ENCODE measurements around the gene MTUS2. TPM values are rescaled to one million over a fixed set of nuclear protein-coding genes. Genes with fewer than 3 reads are reported as not detected.

Gene MTUS2
- total RNA-seq, 1 experiment from 2014 or later = not detected

DNA sequence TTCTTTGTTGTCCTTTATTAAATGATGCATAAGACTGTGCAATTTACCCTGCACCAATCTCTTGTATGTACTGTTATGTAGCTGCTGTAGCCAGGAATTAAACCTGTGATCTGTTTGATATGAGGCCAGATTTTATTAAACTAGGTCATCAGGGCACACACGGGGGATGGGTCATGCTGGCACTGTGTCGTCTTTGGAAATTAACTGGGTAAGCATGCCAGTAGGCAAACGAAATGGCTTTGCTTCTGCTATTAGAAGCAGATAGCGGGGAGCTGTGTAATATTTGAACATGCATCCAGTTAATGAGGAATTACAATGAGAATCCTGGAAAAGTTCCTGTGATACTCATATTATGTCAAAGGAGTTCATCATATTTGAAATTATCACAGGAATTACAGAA, 23.5 kb downstream of the MTUS2 start:
- Histone ChIP-seq H3K27me3 (no peaks in the 10 kb centered on the region; the same call in 1 of the 2 replicates), H3K4me3 (no peak overlapping the region), H3K36me3 (no peaks in the 10 kb centered on the region), H3K9me3 (no peaks in the 10 kb centered on the region)
- DNase-seq = no peak

DNA sequence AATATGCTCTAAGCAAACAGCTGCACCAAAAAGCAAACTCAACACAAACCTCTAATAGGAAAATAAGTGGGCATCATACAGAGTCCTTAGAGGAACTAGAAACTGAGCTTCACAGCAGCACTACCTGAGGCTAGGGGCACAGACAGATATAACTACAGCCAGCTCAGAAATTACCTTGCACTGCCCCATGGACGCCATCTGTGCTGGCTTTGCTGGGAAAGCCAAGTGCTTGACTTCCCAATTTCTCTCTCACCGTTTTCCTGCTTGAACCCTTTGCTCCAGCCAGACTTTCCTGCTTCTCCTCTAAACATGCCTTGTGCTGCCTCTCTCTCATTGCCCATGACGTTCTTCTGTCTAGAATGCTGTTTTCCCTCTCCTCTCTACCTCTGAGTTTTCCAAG, 29.3 kb downstream of the MTUS2 start:
- Histone ChIP-seq H3K27me3 (no peaks in the 10 kb centered on the region), H3K4me3 (no peak overlapping the region), H3K9me3 (no peaks in the 10 kb centered on the region), H3K36me3 (no peaks in the 10 kb centered on the region)
- no peak for DNase-seq

DNA sequence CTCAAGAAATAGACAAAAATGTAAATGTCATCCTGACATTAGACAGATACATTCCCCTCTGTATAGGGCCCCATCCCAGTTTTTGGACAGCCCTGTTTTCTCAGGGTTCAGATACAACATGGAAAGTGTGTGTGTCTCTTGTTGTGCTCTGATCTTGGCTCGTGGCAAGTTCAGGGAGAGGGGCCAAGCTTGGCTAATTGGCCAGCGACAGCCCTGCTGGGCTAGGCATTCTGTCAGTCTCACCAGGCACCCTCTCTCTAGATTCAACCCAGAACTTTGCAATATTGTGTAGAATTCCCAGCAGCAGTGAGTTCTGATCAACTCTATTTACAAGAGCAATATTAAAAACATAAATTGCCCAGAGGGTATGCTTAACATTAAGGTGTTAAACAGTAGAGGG, 30.1 kb downstream of the MTUS2 start:
- Histone ChIP-seq H3K4me3 (no peak overlapping the region), H3K27me3 (no peaks in the 10 kb centered on the region), H3K9me3 (no peaks in the 10 kb centered on the region), H3K36me3 (no peaks in the 10 kb centered on the region)
- DNase-seq = no peak

DNA sequence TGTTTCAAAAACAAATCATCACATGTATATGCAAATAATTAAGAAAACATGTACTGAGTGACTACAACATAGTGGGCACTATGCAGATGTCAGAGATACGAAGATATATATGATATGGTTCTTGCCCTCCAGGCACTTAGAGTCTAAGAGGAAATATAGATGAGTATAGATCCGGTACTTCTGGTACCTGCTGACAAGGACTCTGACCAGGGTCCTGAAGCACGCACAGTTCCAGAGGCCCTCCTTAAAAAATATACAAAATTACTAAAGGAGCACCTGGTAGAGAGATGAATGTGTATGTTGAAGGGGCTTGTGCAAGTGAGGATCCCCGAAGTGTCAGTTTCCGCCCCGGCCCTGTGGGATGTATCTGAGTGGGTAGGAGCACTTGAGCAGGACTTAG, 31.3 kb downstream of the MTUS2 start:
- Histone ChIP-seq H3K9me3 (no peaks in the 10 kb centered on the region), H3K36me3 (no peaks in the 10 kb centered on the region), H3K4me3 (no peak overlapping the region), H3K27me3 (no peaks in the 10 kb centered on the region)
- no peak for DNase-seq

DNA sequence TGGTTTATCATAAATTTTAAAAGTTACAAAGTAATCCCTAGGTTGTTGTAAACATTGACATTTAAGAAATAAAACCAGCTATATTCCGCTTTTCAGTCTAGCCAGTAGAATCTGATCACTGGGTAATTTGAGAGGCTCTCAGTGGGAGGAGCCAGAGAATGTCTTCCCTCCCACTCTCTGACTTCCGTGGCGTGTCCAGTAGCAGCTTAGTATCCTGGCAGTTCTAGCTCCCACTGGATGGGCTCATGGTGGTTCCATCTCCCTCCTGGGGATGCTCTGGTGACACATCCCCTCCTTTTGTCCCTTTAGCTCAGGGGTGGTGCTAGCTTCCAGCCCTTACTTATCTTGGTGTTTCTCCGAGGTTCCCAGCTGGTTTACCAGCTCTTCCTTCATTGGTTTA, 34.5 kb downstream of the MTUS2 start:
- H3K36me3 ChIP-seq = no peaks in the 10 kb centered on the region
- H3K4me3 ChIP-seq = no peak overlapping the region
- no peaks in the 10 kb centered on the region for H3K9me3 ChIP-seq
- H3K27me3 ChIP-seq = no peaks in the 10 kb centered on the region
- no peak for DNase-seq

DNA sequence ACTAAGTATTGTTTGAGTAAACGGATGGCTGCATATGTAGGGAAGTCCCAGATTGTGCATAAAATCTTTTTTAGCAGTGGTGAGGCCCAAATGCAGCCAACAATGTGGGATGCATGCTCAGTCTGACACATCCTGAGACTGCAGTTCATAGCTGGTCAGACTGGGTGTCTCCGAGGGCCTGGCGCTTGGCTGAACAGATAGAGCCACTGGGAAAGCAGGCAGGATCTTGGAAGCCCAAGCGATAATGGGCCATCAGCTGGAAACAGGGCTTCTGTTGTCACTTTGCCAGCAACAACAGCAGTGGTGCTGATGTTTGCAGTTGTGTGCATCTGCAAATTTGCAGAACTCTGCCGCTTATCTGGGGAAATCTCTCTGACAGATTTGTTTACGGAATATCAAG, 36.1 kb downstream of the MTUS2 start:
- Histone ChIP-seq H3K9me3 (no peaks in the 10 kb centered on the region), H3K27me3 (0 out of 2 replicates have a peak, but pooled peaks cover 4% of the 10 kb centered on the region), H3K36me3 (no peaks in the 10 kb centered on the region), H3K4me3 (no peak overlapping the region)
- DNase-seq = no peak

DNA sequence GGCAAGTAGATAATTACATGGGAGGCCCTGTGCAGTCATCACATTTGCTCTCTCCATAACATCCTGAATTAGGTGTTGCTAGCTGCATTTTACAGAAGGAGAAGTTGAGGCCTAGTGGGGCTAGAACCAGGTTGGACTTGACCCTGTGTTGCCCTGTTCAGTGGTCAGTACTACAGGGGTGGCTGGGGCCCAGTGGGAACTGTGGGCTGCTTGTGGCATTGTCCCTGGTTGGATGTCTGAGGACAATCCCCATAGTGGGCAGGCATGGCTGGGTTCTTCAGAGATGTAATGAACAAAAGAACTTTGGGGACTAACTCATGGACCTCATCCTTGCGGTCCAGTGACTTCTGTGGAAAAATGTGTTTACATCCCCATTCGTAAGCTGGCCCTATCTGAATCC, 38.9 kb downstream of the MTUS2 start:
- no peak for DNase-seq
- 0 out of 2 replicates have a peak, but pooled peaks cover 4% of the 10 kb centered on the region for H3K27me3 ChIP-seq

DNA sequence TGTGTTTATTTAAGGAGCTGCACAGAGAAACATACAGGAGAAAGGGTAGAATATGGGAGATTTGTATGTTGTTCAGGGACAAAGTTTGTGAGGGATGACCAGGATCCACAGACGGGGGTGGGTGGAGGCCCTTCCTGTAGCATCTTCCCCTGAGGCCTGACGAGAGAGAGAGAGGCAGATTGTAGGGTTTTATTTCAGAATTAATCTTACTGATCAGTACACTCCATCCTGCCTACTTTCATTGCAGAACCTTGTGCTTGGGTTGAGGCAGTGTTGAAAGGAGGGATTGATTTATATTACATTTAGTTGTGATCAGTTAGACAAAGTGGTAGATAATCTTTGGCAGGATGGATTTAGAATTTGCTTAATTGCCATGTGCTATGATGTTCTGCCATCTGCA, 39.6 kb downstream of the MTUS2 start:
- Histone ChIP-seq H3K4me3 (no peak overlapping the region), H3K9me3 (no peaks in the 10 kb centered on the region), H3K27me3 (0 out of 2 replicates have a peak, but pooled peaks cover 4% of the 10 kb centered on the region), H3K36me3 (no peaks in the 10 kb centered on the region)
- no peak for DNase-seq

More for the DNA sequence above, 38.9 kb downstream of the MTUS2 start:
- H3K36me3 ChIP-seq = no peaks in the 10 kb centered on the region
- no peak overlapping the region for H3K4me3 ChIP-seq
- H3K9me3 ChIP-seq = no peaks in the 10 kb centered on the region

DNA sequence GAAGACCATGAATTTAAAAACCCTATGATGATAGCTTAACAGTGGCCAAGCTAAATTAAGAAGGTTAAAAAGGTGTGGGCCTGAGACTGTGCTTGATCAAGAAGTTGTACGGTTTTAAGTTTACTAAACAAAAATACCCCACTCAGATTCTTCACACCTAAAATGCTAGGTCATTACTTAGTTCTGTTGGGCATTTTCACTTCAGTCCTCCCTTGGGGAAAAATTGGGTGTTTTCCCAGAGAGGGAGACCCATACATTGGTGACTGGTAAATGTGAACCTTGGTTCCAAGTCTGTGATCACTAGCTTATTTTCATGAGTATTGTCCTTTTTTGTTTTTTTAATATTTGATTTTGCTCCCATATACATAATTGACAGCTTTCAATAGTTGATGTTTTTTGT, 44.4 kb downstream of the MTUS2 start:
- Histone ChIP-seq H3K36me3 (no peaks in the 10 kb centered on the region), H3K4me3 (no peak overlapping the region), H3K27me3 (0 out of 2 replicates have a peak, but pooled peaks cover 8% of the 10 kb centered on the region), H3K9me3 (no peaks in the 10 kb centered on the region)
- no peak for DNase-seq

DNA sequence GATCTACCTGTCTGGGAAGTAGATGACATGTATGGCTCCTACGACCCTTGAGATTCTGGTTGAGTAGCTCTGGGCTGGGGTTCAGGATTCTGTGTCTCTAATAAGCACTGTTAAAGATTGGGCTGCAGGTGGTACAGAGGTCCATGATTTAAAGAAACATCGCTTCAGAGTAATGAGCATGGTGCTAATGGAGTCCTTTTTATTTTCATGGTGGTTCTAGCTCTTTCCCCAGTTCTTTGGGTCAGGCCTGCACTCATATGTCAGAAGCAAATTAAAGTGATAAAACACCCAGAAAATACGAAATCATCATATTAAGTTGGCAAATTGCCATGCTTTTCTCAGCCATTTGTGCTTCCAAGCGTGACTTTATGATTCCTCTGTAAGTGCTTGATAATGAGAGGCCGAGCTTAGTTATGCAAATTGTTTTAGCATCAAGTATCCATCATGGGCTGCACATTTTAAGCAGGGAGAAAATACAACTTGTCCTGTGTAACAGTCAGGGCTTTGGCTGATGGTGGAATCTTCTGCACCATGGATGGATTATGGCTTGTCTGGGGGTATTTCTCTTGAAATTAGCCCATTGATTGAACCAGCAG, 45.1 kb downstream of the MTUS2 start:
- Histone ChIP-seq H3K36me3 (no peaks in the 10 kb centered on the region), H3K9me3 (no peaks in the 10 kb centered on the region), H3K4me3 (no peak overlapping the region), H3K27me3 (0 out of 2 replicates have a peak, but pooled peaks cover 8% of the 10 kb centered on the region)
- DNase-seq = no peak

DNA sequence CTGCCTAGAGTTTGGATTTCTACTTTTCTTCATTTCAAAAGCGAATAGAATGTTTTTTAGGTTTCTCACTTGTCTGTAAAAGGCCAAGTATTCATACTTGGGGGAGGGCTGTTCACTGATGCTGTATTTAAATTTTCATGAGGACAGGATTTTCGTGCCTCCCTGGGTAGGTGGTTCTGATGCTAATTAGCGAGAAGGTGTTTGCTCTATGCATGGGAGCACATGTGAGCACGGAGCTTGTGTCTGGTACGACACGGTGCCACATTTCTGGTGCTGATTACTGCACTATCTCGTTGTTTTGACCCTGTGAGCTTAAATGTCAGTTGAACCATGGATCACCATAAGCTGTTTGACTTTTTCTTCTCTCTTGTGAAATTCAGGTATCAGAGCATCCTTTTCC, 45.8 kb downstream of the MTUS2 start:
- H3K36me3 ChIP-seq = no peaks in the 10 kb centered on the region
- no peak overlapping the region for H3K4me3 ChIP-seq
- DNase-seq = no peak
- H3K9me3 ChIP-seq = no peaks in the 10 kb centered on the region
- H3K27me3 ChIP-seq = 0 out of 2 replicates have a peak, but pooled peaks cover 4% of the 10 kb centered on the region

DNA sequence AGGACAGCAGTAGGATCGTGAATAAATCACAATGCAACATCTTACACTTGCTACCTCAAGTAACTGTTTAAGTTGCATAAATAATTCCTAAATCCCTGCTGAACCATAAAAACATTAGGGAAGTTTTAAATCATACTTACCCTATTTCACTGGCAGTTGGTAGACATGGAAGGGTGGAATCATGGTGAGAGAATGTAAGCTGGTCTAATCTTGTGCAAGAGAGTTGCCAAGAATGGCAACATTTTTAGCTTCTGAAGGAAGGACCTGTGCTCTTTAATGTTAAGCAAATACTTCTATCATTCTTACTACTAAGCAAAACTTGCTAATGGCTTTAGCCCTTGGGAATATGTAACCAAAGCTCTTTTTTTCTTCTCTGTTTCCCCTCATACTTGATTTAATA, 46.8 kb downstream of the MTUS2 start:
- H3K27me3 ChIP-seq = 0 out of 2 replicates have a peak, but pooled peaks cover 4% of the 10 kb centered on the region
- DNase-seq = no peak
- no peak overlapping the region for H3K4me3 ChIP-seq
- H3K9me3 ChIP-seq = no peaks in the 10 kb centered on the region
- no peaks in the 10 kb centered on the region for H3K36me3 ChIP-seq

DNA sequence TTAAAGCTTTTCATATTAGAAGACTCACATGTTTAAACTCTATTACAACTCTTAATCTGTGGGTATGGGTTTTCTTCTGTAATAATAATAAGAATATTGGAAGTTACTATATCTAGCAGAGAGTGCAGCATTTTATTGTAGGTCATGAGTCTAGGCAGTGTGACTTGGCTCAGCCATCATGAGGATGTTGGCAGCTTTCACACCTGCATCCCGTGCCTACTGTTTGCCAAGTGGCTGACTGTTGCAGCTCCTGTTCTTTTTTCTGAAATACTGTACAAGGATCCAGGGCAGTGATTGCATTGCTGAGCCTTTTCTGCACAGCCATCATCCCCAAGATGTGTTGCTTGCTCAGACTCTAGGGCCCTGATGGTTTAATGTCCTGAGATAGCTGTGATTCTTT, 47.4 kb downstream of the MTUS2 start:
- Histone ChIP-seq H3K9me3 (no peaks in the 10 kb centered on the region; the same call in 1 of the 2 replicates), H3K4me3 (no peak overlapping the region), H3K36me3 (no peaks in the 10 kb centered on the region), H3K27me3 (0 out of 2 replicates have a peak, but pooled peaks cover 4% of the 10 kb centered on the region)
- no peak for DNase-seq

DNA sequence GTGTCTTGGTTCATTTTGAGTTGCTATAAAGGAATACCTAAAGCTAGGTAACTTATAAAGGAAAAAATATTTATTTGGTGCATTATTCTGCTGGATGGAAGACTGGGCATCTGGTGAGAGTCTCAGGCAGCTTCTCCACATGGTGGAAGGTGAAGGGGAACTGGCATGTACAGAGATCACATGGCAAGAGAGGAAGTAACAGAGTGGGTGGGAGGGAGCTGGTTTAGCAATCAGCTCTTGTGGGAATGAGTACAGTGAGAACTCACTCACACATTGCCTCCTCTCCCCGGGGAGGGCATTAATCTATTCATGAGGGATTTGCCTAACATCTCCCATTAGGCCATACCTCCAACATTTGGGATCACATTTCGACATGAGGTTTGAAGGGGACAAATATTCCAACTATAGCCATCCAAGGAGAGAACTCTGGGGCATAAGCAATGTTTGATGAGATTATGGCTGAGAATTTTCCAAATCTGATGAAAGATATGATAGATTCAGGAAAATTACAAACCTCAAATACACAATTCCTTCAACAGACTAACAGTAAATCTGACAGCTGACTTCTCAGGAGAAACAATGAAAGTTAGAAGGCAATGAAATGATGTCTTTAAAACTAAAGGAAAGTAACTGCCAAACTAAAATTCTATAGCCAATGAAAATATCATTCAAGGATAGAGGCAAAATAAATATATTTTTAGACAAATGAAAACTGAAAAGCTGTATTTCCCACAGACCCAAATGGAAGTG, 52.5 kb downstream of the MTUS2 start:
- no peak overlapping the region for H3K4me3 ChIP-seq

DNA sequence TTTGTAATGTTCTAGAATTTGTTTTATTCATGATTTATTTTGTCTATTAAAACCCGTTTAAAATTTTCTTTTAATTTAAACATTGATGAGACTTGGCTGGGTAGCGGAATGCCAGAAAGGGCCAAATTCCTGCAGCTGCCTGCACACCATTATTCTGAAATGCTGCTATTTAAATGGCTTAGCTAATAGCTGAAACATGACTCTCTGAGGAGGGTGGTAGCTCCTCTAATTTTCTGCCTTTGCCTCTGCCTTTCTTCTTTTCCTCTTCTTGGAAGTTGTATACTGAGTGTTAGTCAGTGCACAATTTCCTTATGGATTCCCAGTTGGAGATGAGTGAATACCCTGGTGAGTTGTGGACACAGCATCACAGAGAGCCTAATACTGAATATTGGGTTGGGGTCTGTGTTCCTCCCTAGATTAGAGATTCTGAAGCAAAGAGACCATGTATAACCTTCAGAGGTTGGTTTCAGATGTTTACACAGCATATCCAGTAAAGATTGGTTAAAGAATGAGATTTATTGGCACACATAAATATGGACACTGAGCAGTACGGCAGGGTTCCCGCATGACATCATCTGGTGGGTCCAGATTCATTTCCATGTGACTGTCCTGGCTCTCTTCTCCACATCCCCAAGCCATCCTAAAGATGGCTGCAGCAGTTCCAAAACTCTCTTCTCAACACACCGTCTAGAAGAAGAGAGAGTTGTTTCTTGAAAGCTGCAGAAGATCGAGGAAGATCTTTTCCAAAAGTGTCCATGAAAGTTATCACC, 55.9 kb downstream of the MTUS2 start:
- Histone ChIP-seq H3K9me3 (peaks cover 4% of the 10 kb centered on the region), H3K36me3 (no peaks in the 10 kb centered on the region), H3K27me3 (peaks cover 2% of the 10 kb centered on the region; the same call in 1 of the 2 replicates), H3K4me3 (no peak overlapping the region)
- no peak for DNase-seq

More for the DNA sequence above, 52.5 kb downstream of the MTUS2 start:
- peaks cover 6% of the 10 kb centered on the region; the same call in 1 of the 2 replicates for H3K27me3 ChIP-seq
- H3K36me3 ChIP-seq = no peaks in the 10 kb centered on the region
- DNase-seq = no peak
- peaks cover 4% of the 10 kb centered on the region for H3K9me3 ChIP-seq

DNA sequence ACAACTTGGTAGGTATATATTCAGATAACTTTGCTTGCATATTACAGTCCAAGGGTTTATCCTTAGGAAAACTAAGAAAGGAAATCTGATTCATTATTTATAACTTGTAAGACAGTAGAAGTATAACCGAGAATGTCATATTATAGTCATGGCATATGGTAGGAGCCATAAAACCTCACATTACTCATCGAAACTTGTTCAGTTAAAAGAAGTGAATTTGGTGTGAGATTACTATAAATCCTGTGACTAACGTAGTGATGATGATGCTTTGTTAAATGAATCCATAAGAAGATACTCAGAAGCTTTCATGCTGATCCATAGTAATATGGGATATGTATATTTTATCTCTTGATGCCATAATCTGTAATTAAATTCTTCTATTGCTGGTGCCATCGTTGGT, 57.3 kb downstream of the MTUS2 start:
- H3K27me3 ChIP-seq = peaks cover 4% of the 10 kb centered on the region
- no peaks in the 10 kb centered on the region for H3K36me3 ChIP-seq
- DNase-seq = no peak
- peaks cover 4% of the 10 kb centered on the region for H3K9me3 ChIP-seq
- H3K4me3 ChIP-seq = no peak overlapping the region

DNA sequence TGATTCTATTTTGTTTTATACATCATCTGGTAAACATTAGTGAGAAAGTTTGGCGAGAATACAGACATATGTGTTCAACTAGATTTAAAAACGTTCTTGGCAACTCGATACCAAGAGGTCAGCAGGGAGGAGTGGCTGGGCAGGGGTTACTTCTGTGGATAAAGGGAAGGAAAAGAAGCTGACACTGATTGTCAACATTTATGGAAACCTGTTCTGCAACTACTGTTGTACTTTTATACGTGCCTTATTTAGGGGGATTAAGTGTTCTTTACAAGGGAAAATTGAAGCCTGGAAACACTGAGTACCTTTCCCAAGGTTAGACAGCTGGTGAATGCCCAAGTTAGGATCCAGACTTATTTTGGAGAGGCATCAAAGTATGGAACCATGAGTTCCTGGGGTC, 65.0 kb downstream of the MTUS2 start:
- Histone ChIP-seq H3K9me3 (no peaks in the 10 kb centered on the region), H3K27me3 (peaks cover 2% of the 10 kb centered on the region), H3K4me3 (no peak overlapping the region), H3K36me3 (no peaks in the 10 kb centered on the region)
- no peak for DNase-seq

All from MG63 (cell line).